Tibial nerve (tissue), 4 donors: ENCODE data around the gene DAPK2. TPM values are rescaled to one million over a fixed set of nuclear protein-coding genes. Genes with fewer than 3 reads are reported as not detected.

Experiments
- DNase-seq, 2 donors: peaks; one replicate each; pipeline ENCODE4 v3.0.0-alpha.2; 2019; ENCODE audit warnings: low spot score in 2 of 2
- H3K27ac ChIP-seq, 4 donors: fragments of 200-600 bp; sonication (generic) in 3 of 4; one replicate each; pipeline ENCODE4 v1.5.1; 2017 to 2019; ENCODE audit warnings: mild to moderate bottlenecking in 1 of 4
- H3K27me3 ChIP-seq, 2 donors: fragments of 200-600 bp; sonication (generic) in 1 of 2; one replicate each; pipeline versions ENCODE4 v1.5.1 to v1.6.0; 2017 to 2019
- H3K36me3 ChIP-seq, 3 donors: fragments of 200-600 bp; sonication (generic); one replicate each; pipeline ENCODE4 v1.5.1; 2018 to 2019
- H3K4me1 ChIP-seq, 4 donors: fragments of 200-600 bp; sonication (generic) in 3 of 4; one replicate each; pipeline ENCODE4 v1.5.1; 2017 to 2019
- H3K4me3 ChIP-seq, 4 donors: fragments of 200-600 bp; sonication (generic) in 3 of 4; one replicate each; pipeline ENCODE4 v1.5.1; 2017 to 2019; ENCODE audit warnings: mild to moderate bottlenecking in 1 of 4, moderate library complexity in 1 of 4
- H3K9me3 ChIP-seq, 4 donors: fragments of 200-600 bp; sonication (generic) in 3 of 4; one replicate each; pipeline ENCODE4 v1.5.1; 2017 to 2019
- EP300 ChIP-seq, 2 donors: sonication (generic); formaldehyde crosslinking; IDR thresholded peaks; one replicate each; pipeline ENCODE4 v1.6.1; 2017; ENCODE audit warnings: antibody characterized with exemption in 2 of 2, mild to moderate bottlenecking in 1 of 2
- POLR2A ChIP-seq, 2 donors: fragments of 450-650 bp; IDR thresholded peaks; one replicate each; pipeline ENCODE4 v1.6.1; 2017; ENCODE audit warnings: antibody characterized with exemption in 2 of 2, mild to moderate bottlenecking in 2 of 2, moderate library complexity in 2 of 2
- WGBS, 2 donors: methylation state at CpG; one replicate each; pipeline ENCODE4 v1.1.5; 2018; 5-methylcytosine and 5-hydroxymethylcytosine counted together
- total RNA-seq, 4 donors: library from RNA; depleted of rRNA; stranded (reverse); fragments of >200 nt; gene quantifications; one replicate each; pipeline ENCODE4 v1.1.0, GENCODE V29; 2016
- TF ChIP-seq, protein P1 (sequence below), 5 experiments: fragments of 200-600 bp in 3 of 5; fragments of 450-650 bp in 2 of 5; sonication (generic) in 3 of 5; IDR thresholded peaks; one replicate each; pipeline ENCODE4 v1.5.1; 2016 to 2019; ENCODE audit warnings: antibody characterized with exemption in 5 of 5, mild to moderate bottlenecking in 3 of 5, moderate library complexity in 2 of 5

Gene DAPK2
- total RNA-seq, 4 donors from 2014 or later = 28.9 to 75.9 (median 56.7) TPM

DNA sequence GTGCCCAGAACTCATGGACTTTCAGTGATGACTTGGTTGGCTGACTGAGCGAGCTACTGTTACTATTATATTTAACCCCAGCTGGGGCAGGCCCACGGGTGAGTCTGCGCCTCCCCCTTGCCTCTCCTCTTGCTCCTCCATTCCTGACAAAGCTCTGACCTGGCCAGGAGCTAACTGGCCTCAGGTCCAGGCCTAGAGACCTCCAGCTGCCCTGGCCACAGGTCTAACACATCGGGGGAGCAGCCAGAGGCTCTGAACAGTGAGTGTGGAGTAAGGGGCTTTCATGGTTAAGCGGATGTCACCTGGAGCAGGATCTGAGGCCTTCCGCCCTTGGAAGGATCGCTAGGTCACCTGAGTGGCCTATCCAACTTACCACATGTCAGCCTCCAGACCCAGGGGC lies 116.3 kb downstream of the DAPK2 start:
- TF ChIP-seq, protein P1, sequence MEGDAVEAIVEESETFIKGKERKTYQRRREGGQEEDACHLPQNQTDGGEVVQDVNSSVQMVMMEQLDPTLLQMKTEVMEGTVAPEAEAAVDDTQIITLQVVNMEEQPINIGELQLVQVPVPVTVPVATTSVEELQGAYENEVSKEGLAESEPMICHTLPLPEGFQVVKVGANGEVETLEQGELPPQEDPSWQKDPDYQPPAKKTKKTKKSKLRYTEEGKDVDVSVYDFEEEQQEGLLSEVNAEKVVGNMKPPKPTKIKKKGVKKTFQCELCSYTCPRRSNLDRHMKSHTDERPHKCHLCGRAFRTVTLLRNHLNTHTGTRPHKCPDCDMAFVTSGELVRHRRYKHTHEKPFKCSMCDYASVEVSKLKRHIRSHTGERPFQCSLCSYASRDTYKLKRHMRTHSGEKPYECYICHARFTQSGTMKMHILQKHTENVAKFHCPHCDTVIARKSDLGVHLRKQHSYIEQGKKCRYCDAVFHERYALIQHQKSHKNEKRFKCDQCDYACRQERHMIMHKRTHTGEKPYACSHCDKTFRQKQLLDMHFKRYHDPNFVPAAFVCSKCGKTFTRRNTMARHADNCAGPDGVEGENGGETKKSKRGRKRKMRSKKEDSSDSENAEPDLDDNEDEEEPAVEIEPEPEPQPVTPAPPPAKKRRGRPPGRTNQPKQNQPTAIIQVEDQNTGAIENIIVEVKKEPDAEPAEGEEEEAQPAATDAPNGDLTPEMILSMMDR (IDR thresholded peaks at IDR 0.05) = no peak
- no peak for TF ChIP-seq EP300 (IDR thresholded peaks at IDR 0.05)
- no peak for TF ChIP-seq POLR2A (IDR thresholded peaks at IDR 0.05)

DNA sequence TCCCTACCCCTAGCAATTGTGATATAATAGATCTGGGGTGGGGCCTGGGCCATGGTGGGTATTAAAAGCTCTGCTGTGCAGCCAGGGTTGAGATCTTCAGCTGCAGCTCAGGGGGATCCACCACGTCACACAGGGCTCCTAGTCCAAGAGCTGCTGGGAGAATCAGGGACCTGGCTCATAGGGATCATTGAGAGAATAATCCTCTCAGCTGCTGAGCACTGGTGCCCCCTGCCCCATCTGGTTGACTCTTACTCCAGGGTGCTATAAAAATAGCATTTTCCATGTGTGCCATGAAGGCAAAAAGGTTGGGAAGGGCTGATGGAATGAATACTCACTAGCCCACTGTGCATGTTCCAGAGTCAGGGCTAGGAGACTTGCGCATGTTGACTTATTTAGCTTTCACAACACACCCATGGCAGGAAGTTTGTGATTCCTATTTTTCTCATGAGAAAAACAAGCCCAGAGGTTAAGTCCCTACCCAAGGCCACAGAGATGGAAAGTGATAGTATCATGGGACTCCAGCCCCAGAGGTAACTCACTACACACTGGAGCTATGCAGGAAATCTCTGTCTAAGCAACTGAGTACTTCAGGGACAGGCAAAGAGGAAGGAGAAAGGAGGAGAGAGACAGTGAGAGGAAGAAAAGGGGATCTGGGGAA lies 118.0 kb downstream of the DAPK2 start:
- 75 to 84% methylated on average over 2 of the region's 2 CpGs for WGBS, 2 donors

More for the DNA sequence above, 116.3 kb downstream of the DAPK2 start:
- 94 to 96% methylated on average over 7 of the region's 7 CpGs for WGBS, 2 donors
- H3K36me3 ChIP-seq = no peaks in the 10 kb centered on the region
- no peak for DNase-seq
- H3K4me1 ChIP-seq = no peaks in the 10 kb centered on the region
- no peak overlapping the region for H3K27ac ChIP-seq
- H3K4me3 ChIP-seq = no peak overlapping the region
- no peaks in the 10 kb centered on the region for H3K27me3 ChIP-seq
- H3K9me3 ChIP-seq = no peaks in the 10 kb centered on the region

DNA sequence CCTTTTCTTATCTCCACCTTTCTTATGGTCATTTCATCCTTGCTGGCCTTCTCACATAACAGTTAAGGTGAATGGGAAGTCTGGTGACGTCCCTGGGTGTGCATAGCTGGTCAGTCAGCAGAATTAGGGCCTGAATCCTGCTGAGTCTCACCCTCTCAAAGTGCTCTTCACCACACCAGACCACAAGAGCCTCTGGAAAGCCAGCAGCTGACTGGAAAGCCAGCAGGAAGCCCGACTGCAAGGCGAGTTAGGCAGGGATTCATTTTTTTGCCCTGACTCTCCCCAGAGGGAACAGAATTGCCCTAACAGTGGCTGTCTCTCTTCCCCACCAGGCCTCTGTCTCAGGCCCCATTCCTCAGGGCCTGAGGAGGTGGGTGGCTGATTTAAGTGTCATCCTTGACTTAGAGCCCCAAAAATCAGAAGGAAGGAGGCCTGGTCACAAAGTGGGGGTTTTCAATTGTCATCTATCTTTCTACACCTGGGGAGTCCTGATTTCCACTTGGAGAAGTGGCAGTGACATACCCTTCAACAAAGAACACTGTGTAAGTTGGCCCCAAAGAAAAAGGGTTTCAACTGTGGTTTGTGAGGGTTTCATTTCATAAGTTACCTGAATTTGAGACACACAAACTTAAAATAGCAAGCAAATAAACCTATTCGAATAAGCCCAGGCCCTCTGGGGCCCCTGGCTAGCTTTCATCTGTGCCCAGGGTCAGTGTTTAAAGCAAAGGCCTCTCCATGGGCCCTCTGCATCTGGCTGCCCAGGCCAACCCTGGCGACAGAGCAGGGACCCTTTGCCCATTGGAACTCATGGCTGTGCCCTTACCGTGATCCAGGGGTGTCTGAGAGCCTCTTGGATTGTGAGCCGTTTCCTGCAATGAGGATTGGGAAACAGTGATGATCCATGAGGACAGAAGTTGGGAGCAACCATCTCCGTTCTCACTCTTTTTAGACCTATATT lies 122.0 kb downstream of the DAPK2 start:
- 88 to 93% methylated on average over 8 of the region's 8 CpGs for WGBS, 2 donors
- Histone ChIP-seq H3K9me3 (no peaks in the 10 kb centered on the region), H3K4me3 (no peak overlapping the region), H3K4me1 (peaks cover 0 to 13% (median 5%) of the 10 kb centered on the region in 4 donors), H3K27ac (no peak overlapping the region), H3K36me3 (peaks cover 0 to 4% (median 0%) of the 10 kb centered on the region in 3 donors), H3K27me3 (no peaks in the 10 kb centered on the region)
- TF ChIP-seq EP300 (IDR thresholded peaks at IDR 0.05) = no peak
- TF ChIP-seq, protein P1 (IDR thresholded peaks at IDR 0.05) = no peak
- no peak for TF ChIP-seq POLR2A (IDR thresholded peaks at IDR 0.05)
- no peak for DNase-seq

More for the DNA sequence above, 118.0 kb downstream of the DAPK2 start:
- TF ChIP-seq EP300 (IDR thresholded peaks at IDR 0.05) (no peak), POLR2A (IDR thresholded peaks at IDR 0.05) (no peak)
- TF ChIP-seq, protein P1 (IDR thresholded peaks at IDR 0.05) = no peak
- DNase-seq = no peak
- no peak overlapping the region for H3K4me3 ChIP-seq
- H3K9me3 ChIP-seq = no peaks in the 10 kb centered on the region
- H3K27me3 ChIP-seq = no peaks in the 10 kb centered on the region
- H3K4me1 ChIP-seq = no peaks in the 10 kb centered on the region
- H3K36me3 ChIP-seq = peaks cover 0 to 2% (median 0%) of the 10 kb centered on the region in 3 donors
- H3K27ac ChIP-seq = no peak overlapping the region

DNA sequence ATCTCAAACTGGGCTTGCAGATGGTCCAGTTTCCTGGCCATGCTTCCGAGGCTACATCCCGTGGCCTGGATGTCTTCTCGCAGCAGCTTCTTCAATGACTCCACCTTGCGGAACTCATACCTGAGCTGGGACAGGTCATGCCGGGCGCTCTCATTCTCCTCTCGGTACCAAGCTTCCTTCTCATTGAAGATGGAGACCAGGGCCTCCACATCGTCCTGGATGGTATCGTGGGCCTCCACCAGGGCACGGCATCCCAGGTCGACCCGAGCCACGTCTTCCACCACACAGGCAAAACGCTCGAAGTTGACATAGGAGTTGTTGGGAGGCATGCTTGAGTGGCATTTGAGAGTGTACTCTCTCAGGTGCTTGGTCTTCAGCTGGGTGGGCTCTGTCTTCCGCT lies 123.4 kb downstream of the DAPK2 start:
- Histone ChIP-seq H3K27me3 (no peaks in the 10 kb centered on the region), H3K4me1 (peaks cover 0 to 15% (median 7%) of the 10 kb centered on the region in 4 donors), H3K9me3 (no peaks in the 10 kb centered on the region), H3K4me3 (no peak overlapping the region), H3K36me3 (peaks cover 0 to 4% (median 0%) of the 10 kb centered on the region in 3 donors), H3K27ac (no peak overlapping the region)
- WGBS, 2 donors = 86 to 94% methylated on average over 14 to 16 of the region's 16 CpGs
- no peak for TF ChIP-seq EP300 (IDR thresholded peaks at IDR 0.05)
- TF ChIP-seq POLR2A (IDR thresholded peaks at IDR 0.05) = no peak
- TF ChIP-seq, protein P1 (IDR thresholded peaks at IDR 0.05) = no peak
- DNase-seq = no peak
